ENCODE measurements around the gene TBC1D1. TPM values are rescaled to one million over a fixed set of nuclear protein-coding genes. Genes with fewer than 3 reads are reported as not detected.

Gene TBC1D1
- total RNA-seq, 1 donor from 2014 or later: 96.0 TPM

DNA sequence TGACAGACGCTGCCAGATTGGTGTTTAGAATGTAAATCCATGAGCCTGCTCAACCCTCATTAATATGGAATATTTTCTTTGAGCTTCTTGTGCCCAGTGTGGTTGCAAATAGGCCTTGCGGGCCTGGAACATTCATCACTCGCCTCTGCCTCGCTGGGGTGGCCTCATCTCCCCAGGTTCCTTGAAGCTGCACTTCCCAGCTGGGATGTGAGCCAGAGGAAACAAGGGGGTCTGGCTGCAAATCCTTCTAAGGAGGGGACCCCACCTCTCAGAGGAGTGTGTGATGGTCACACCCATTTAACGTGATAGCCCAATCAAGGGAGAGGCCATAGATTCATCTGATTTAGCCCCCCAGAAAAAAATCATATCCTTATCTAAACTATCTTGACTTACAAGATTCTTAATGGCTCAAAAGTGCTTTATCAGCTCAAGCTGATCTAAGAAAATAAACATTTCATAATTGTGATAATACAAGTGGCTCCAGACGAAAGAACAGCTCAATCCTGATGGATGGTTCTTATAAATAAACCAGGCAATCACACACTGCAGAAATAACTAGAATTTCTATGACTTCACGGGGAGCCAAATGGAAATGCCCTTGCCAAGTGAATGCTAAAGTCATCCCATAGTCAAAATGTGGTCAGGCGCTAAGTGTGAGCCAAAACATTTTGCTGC is 259.2 kb downstream of the TBC1D1 start:
- intact Hi-C loops (cut with DNase I): no loop called here
- H3K4me1 ChIP-seq: peaks cover 34% of the 10 kb centered on the region
- H3K27me3 ChIP-seq: no peaks in the 10 kb centered on the region
- no peak overlapping the region for H3K4me3 ChIP-seq
- TF ChIP-seq POLR2A (IDR thresholded peaks at IDR 0.05): no peak
- TF ChIP-seq, protein P1, sequence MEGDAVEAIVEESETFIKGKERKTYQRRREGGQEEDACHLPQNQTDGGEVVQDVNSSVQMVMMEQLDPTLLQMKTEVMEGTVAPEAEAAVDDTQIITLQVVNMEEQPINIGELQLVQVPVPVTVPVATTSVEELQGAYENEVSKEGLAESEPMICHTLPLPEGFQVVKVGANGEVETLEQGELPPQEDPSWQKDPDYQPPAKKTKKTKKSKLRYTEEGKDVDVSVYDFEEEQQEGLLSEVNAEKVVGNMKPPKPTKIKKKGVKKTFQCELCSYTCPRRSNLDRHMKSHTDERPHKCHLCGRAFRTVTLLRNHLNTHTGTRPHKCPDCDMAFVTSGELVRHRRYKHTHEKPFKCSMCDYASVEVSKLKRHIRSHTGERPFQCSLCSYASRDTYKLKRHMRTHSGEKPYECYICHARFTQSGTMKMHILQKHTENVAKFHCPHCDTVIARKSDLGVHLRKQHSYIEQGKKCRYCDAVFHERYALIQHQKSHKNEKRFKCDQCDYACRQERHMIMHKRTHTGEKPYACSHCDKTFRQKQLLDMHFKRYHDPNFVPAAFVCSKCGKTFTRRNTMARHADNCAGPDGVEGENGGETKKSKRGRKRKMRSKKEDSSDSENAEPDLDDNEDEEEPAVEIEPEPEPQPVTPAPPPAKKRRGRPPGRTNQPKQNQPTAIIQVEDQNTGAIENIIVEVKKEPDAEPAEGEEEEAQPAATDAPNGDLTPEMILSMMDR (IDR thresholded peaks at IDR 0.05): no peak
- H3K9me3 ChIP-seq: no peaks in the 10 kb centered on the region
- H3K36me3 ChIP-seq: no peaks in the 10 kb centered on the region
- H3K27ac ChIP-seq: peak overlapping the region; percentile 42
- no peak for DNase-seq (ENCODE audit: extremely low spot score in 2 of 2)

DNA sequence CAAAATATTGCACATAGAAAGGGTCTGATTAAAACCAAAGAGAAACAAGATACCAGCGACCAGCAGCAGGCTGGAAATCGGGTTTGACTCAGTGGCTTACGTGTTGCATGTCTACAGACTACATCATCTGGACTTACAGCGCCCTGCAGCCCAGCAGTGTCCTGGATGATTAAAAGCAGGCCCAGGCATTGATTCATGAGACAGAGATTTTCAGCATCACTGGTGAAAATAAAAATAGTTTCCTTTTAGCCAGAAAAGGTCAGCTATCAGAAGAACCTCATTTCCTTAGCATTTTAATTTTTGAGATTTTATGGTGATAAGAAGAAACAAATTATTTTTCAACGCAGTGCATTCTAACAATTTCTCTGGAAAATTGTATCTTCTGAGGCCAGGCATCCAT is 259.9 kb downstream of the TBC1D1 start:
- TF ChIP-seq POLR2AphosphoS5 (IDR thresholded peaks at IDR 0.05; ENCODE audit: insufficient read depth in 1 of 2, low read depth in 1 of 2): no peak
- TF ChIP-seq, protein P1 (IDR thresholded peaks at IDR 0.05): no peak
- TF ChIP-seq POLR2A (IDR thresholded peaks at IDR 0.05): no peak
- Histone ChIP-seq H3K4me1 (peaks cover 34% of the 10 kb centered on the region), H3K36me3 (no peaks in the 10 kb centered on the region), H3K4me3 (no peak overlapping the region), H3K27ac (peak overlapping the region; percentile 31), H3K9me3 (no peaks in the 10 kb centered on the region), H3K27me3 (no peaks in the 10 kb centered on the region)
- intact Hi-C loops (cut with DNase I): no loop called here
- DNase-seq (ENCODE audit: extremely low spot score in 2 of 2): no peak

DNA sequence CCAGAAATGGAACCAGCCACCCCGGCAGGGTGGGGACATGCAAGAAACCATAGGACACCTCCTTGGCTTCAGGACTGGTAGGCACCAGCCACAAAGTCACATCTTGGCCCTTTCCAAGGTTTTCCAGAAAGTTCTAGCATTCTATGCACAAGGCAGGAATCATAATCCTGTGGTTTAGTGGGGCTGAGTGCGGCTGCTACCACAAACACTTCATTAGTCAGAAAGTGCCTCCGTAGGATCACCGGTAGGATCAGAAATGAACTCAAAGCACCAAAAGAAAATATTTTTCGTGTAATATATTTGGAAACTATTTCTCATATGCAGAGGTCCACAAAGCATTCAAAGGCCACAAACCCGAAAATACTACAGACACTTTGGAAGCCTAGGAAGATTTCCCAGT is 261.0 kb downstream of the TBC1D1 start:
- no peaks in the 10 kb centered on the region for H3K27me3 ChIP-seq
- DNase-seq (ENCODE audit: extremely low spot score in 2 of 2): no peak
- intact Hi-C loops (cut with DNase I): no loop called here
- no peak overlapping the region for H3K4me3 ChIP-seq
- TF ChIP-seq, protein P1 (IDR thresholded peaks at IDR 0.05): no peak
- TF ChIP-seq POLR2A (IDR thresholded peaks at IDR 0.05) (no peak), POLR2AphosphoS5 (IDR thresholded peaks at IDR 0.05; ENCODE audit: insufficient read depth in 1 of 2, low read depth in 1 of 2) (no peak)
- H3K9me3 ChIP-seq: no peaks in the 10 kb centered on the region
- H3K27ac ChIP-seq: no peak overlapping the region
- H3K36me3 ChIP-seq: no peaks in the 10 kb centered on the region
- peaks cover 38% of the 10 kb centered on the region for H3K4me1 ChIP-seq

DNA sequence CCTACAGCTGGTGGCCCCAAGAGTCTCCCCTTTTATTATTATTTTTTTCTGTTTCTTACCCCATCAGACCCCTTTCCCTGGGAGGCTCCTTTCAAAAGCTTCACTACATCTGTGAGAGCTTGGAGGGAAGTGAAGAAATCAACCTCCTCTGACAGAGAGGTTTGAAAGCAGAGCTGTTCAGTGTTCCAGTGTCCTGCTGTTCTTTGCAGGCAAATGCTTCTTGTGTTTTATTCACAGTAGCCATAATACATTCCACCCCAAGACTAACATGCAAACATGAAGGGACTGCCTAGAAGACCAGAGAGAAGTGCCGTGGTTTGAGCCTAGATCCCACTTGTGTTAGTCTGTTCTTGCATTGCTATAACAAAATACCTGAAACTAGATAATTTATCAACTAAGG is 261.4 kb downstream of the TBC1D1 start:
- DNase-seq (ENCODE audit: extremely low spot score in 2 of 2): no peak
- no peaks in the 10 kb centered on the region for H3K36me3 ChIP-seq
- no peaks in the 10 kb centered on the region for H3K27me3 ChIP-seq
- TF ChIP-seq, protein P1 (IDR thresholded peaks at IDR 0.05): no peak
- no peak for TF ChIP-seq POLR2A (IDR thresholded peaks at IDR 0.05)
- no peak for TF ChIP-seq POLR2AphosphoS5 (IDR thresholded peaks at IDR 0.05; ENCODE audit: insufficient read depth in 1 of 2, low read depth in 1 of 2)
- H3K27ac ChIP-seq: no peak overlapping the region
- H3K9me3 ChIP-seq: no peaks in the 10 kb centered on the region
- H3K4me3 ChIP-seq: no peak overlapping the region
- H3K4me1 ChIP-seq: peaks cover 39% of the 10 kb centered on the region
- intact Hi-C loops (cut with DNase I): no loop called here

DNA sequence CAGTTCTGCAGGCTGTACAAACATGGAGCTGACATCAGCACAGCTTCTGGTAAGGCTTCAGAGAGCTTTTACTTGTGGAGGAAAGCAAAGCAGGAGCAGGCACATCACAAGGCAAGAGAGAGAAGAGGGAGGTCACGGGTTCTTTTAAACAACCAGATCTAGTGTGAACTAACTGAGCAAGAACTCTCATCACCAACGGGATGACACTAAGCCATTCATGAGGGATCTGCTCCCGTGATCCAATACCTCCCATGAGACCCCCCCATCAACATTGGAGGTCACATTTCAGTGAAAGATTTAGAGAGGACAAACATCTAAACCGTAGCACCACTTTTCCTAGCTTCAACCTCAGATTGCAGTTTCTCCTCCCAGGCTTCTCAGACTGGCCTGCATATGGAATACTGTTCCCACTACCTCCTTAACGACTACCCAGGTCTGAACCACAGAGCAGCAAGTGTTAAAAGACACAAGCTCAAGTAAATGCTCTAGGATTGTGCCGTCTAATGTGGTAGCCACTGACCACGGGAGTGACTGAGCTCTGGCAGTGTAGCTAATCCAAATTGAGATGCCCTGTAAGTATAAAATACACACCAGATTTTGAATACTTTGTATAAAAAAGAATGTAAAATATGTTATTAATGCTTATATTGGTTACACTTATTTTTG is 262.0 kb downstream of the TBC1D1 start:
- no peak for DNase-seq (ENCODE audit: extremely low spot score in 2 of 2)
- H3K27ac ChIP-seq: no peak overlapping the region
- H3K4me1 ChIP-seq: peaks cover 45% of the 10 kb centered on the region

More for the DNA sequence above, 262.0 kb downstream of the TBC1D1 start:
- Histone ChIP-seq H3K9me3 (no peaks in the 10 kb centered on the region), H3K27me3 (no peaks in the 10 kb centered on the region), H3K4me3 (no peak overlapping the region), H3K36me3 (no peaks in the 10 kb centered on the region)
- TF ChIP-seq, protein P1 (IDR thresholded peaks at IDR 0.05): no peak
- TF ChIP-seq POLR2A (IDR thresholded peaks at IDR 0.05): no peak
- no peak for TF ChIP-seq POLR2AphosphoS5 (IDR thresholded peaks at IDR 0.05; ENCODE audit: insufficient read depth in 1 of 2, low read depth in 1 of 2)
- intact Hi-C loops (cut with DNase I): no loop called here

Data from vagina (tissue), 2 donors.